DMS114 treated with DMSO at 0.1 percent for 48 hours (cell line): ENCODE measurements around the gene ZNF33A.
"Not testable (repeated sequence)": the region's sequence is repeated elsewhere in the genome, so short reads cannot be mapped to it uniquely, and the experiment has no call there.

Source experiments
- DNase-seq: peaks from one replicate; lab custom pipeline; 2025; ENCODE audit not compliant: unreplicated experiment; lab: John Stamatoyannopoulos, UW

Gene ZNF33A

GRCh38 chr10:38043516-38043915 lies 33.0 kb downstream of the ZNF33A start:
- no peak for DNase-seq

- no peak for DNase-seq
These were observed 34.7 kb downstream of the ZNF33A start for GRCh38 chr10:38045129-38045528.

- DNase-seq: no peak
These were observed 37.2 kb downstream of the ZNF33A start for GRCh38 chr10:38047666-38048065.

DNA sequence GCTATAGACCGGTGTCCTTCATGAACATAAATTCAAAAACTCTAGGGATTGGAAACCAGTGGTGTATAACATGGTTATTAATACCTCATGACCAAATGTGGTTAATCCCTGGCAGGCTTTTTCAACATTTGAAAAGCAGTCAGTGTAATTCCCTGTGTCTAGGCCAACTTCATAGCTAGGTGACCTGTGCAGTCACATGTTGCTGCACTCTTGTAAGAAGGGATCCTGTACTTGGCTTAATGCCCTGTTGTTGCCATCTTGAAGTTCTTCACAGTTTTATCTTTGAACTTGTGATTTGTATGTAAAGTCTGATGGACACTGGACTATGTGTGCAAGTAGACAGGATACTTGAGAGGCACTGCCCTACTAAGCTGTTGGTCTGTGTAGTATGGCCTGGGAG lies 39.7 kb downstream of the ZNF33A start:
- DNase-seq: no peak

DNA sequence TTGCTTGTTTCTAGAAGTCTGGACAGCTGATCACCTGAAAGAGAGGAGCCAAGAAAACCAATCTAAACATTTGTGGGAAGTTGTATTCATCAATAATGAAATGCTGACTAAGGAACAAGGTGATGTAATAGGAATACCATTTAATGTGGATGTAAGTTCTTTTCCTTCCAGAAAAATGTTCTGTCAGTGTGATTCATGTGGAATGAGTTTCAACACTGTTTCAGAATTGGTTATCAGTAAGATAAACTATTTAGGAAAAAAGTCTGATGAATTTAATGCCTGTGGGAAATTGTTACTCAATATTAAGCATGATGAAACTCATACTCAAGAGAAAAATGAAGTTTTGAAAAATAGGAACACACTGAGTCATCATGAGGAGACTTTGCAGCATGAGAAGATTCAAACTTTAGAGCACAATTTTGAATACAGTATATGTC lies 43.9 kb downstream of the ZNF33A start:
- DNase-seq: no peak

DNA sequence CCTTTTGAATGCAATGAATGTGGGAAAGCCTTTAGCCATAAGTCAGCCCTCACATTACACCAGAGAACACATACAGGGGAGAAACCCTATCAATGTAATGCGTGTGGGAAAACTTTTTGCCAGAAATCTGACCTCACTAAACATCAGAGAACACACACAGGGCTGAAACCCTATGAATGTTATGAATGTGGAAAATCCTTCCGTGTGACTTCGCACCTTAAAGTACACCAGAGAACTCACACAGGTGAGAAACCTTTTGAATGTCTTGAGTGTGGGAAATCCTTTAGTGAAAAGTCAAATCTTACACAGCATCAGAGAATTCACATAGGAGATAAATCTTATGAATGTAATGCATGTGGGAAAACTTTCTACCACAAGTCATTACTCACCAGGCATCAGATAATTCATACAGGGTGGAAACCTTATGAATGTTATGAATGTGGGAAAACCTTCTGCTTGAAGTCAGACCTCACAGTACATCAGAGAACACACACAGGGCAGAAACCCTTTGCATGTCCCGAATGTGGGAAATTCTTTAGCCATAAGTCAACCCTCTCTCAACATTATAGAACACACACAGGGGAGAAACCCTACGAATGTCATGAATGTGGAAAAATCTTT lies 44.9 kb downstream of the ZNF33A start:
- not testable (repeated sequence) for DNase-seq

DNA sequence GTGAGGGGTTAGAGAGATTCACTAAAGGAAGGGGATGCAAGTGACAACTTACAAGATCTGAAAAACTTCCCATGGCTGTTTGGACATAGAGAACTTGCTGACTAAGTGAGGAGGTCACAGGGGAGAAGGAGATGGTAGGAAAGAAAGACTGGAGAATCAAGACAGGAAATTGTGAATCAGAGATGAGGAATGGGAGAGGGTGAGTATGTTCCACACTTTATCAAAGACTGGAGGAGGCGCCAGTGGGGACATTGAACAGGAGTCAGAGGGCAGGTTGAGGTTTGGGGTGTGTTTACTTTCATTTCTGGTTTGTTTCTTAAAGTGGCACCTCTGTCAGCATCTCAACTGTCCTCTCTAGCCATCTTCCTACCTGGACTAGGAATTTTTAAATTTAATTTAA lies 59.2 kb downstream of the ZNF33A start:
- DNase-seq: not testable (repeated sequence)

- DNase-seq: no peak
These were observed 60.0 kb downstream of the ZNF33A start for GRCh38 chr10:38070501-38070900.

- DNase-seq: no peak
These were observed 62.1 kb downstream of the ZNF33A start for GRCh38 chr10:38072552-38072951.

- no peak for DNase-seq
These were observed 66.2 kb downstream of the ZNF33A start for GRCh38 chr10:38076687-38077086.

- DNase-seq: not testable (repeated sequence)
These were observed 82.8 kb downstream of the ZNF33A start for GRCh38 chr10:38093318-38093717.

- no peak for DNase-seq
These were observed 83.3 kb downstream of the ZNF33A start for GRCh38 chr10:38093816-38094157.

GRCh38 chr10:38094158-38094926 lies 83.9 kb downstream of the ZNF33A start, which contains the start of gene ZNF37A:
Gene ZNF37A, plus strand, starts transcription at chr10:38094337. Its CDS starts 2,281 bp downstream, at chr10:38096618.
- DNase-seq: peak; percentile 96

- DNase-seq: no peak
These were observed 84.6 kb downstream of the ZNF33A start for GRCh38 chr10:38094927-38095574.

GRCh38 chr10:38102880-38103279 lies 92.4 kb downstream of the ZNF33A start:
- DNase-seq: no peak

GRCh38 chr10:38103756-38104155 lies 93.3 kb downstream of the ZNF33A start:
- DNase-seq: no peak

GRCh38 chr10:38112159-38112558 lies 101.7 kb downstream of the ZNF33A start:
- DNase-seq: no peak
